Hepatic stellate cell (primary cell): ENCODE measurements around the gene NEDD1.

Source experiments
- DNase-seq: peaks from one replicate; pipeline ENCODE4 v3.0.0; 2011; ENCODE audit warnings: low spot score

Gene NEDD1, protein sequence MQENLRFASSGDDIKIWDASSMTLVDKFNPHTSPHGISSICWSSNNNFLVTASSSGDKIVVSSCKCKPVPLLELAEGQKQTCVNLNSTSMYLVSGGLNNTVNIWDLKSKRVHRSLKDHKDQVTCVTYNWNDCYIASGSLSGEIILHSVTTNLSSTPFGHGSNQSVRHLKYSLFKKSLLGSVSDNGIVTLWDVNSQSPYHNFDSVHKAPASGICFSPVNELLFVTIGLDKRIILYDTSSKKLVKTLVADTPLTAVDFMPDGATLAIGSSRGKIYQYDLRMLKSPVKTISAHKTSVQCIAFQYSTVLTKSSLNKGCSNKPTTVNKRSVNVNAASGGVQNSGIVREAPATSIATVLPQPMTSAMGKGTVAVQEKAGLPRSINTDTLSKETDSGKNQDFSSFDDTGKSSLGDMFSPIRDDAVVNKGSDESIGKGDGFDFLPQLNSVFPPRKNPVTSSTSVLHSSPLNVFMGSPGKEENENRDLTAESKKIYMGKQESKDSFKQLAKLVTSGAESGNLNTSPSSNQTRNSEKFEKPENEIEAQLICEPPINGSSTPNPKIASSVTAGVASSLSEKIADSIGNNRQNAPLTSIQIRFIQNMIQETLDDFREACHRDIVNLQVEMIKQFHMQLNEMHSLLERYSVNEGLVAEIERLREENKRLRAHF

GRCh38 chr12:96906849-96907670 is at the start of gene NEDD1:
TSS of gene NEDD1 (plus strand) at chr12:96907257. CDS start at chr12:96909760, 2,503 bp downstream.
- peak; percentile 77 for DNase-seq

GRCh38 chr12:96858162-96858561 is 48.9 kb upstream of the NEDD1 start:
- DNase-seq: no peak

DNA sequence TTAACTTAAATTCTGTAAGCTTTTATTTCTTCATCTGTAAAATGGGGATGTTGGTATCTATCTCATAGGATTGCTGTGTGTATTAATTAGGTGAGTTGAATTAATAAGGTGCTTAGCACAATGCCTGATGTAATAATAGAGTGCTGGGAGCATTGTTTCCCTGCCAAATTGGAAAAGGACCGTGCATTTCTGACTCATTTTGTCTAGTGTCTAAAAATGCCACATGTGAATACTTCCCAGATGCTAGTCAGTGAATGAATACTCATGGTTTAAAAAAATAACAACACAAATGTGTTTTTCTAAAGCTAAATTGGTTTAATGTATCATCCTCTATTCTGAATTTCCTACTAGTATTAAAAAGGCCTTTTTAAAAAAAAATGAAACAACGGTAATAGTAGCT is 45.4 kb upstream of the NEDD1 start:
- DNase-seq: no peak

DNA sequence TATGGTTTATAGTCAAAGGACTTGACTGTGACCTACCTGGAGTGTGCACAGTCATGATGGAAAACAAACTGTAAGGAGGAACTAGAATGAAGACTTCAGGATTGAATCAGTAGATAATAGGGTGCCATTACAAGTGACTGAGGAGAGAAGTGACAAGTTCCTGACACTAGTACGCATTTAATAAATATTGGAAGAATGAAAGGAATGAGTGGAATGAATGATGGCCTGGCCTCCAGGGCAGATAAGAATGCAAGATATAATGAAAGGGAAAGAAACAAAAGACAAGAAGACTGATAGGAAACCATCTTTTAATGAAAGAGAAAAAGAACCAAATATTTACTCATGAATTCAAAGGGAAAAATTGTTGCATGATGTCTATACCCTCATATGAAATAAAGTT is 44.7 kb upstream of the NEDD1 start:
- no peak for DNase-seq

- no peak for DNase-seq
Measured at GRCh38 chr12:96864335-96864734, 42.7 kb upstream of the NEDD1 start.

- no peak for DNase-seq
Measured at GRCh38 chr12:96866801-96867590, 40.1 kb upstream of the NEDD1 start.

- no peak for DNase-seq
Measured at GRCh38 chr12:96870946-96871345, 36.1 kb upstream of the NEDD1 start.

DNA sequence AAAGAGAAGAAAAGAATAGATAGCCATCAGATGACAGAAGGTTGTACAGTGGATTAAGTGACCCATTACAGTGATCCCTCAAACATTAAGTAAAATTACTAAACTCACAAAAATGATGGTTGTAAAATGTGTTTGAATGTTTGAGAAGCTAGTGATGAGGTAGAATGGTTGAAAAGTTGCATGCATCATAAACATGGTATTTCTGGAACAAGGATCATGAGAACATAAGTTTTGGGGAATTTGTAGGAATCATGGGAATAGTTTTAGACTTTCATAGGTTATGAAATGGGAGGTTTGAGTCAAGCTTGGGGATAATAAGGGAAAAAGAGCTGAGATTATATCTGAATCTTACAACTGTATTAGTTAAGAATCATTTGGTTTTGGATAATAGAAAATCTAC is 34.1 kb upstream of the NEDD1 start:
- DNase-seq: no peak

- DNase-seq: no peak
Measured at GRCh38 chr12:96874211-96874610, 32.8 kb upstream of the NEDD1 start.

DNA sequence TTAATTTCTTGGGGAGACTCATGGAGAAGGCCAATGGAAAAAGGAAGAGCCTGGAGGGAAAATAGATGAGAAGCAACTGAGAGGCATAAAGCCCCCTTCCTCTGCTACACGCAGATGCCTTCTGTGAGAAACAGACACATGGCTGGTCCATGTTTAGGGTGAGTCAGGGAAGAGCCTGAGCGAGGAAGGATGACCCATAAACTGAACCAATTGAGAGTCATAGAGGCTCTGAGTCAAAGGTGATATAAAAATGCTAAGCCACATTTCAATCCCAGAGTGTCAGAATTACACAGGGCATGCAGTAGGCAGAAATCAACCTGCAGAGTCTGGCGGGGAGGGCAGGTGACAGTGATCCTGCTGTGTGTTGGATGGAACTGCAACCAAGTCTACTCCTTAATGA is 30.1 kb upstream of the NEDD1 start:
- DNase-seq: no peak

DNA sequence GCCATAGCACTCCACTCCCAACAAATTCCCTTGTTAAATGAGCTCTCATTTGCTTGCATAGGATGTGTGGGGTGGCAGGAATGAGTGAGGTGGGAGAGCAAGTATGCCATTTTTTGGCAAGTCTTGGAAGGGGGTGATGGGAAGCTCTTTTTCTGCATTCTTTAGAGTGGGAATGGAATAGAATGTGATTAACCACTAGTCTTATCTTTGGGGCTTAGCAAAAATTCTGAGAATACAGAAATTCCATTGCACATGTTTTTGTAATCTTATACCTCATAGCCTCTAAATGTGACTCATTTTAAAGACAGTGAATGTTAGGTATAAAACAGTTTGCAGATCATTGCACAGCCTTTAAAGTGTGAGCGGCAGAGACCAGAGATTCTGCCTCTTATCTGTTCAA is 28.4 kb upstream of the NEDD1 start:
- DNase-seq: peak; percentile 27

- DNase-seq: no peak
Measured at GRCh38 chr12:96879301-96879700, 27.8 kb upstream of the NEDD1 start.

DNA sequence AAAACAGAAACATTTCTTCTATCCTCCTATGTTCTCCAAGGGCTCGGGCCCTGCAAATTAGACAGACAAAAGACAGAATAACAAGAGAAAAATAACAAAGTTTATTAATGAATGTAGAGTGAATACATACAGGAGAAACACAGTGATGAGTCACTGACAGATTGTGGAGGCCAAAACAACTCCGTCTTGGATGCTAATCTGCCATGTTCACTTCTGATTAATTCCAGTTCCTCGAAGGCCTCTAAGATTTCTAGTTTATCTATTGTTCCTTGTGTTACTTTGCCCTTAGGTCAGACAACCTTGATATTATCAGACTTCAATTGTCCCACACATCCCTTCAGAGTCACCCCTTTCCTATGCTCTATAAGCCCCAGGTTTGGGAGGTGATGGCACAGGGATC is 26.8 kb upstream of the NEDD1 start:
- DNase-seq: no peak

DNA sequence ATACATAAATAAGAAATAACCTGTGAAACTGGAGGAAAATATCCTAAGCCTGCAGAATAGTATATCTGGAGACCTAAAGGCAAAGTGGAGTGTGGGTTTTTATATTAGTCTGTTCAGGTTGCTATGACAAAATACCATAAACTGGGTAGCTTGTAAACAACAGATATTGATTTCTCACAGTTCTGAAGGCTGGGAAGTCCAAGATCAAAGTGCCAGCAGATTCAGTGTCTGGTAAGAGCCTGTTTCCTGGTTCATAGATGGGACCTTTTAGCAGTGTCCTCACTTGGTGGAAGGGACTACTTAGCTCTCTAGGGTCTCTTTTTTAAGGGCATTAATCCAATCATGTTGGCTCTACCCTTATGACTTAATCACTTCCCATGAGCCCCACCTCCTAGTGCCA is 25.4 kb upstream of the NEDD1 start:
- no peak for DNase-seq

DNA sequence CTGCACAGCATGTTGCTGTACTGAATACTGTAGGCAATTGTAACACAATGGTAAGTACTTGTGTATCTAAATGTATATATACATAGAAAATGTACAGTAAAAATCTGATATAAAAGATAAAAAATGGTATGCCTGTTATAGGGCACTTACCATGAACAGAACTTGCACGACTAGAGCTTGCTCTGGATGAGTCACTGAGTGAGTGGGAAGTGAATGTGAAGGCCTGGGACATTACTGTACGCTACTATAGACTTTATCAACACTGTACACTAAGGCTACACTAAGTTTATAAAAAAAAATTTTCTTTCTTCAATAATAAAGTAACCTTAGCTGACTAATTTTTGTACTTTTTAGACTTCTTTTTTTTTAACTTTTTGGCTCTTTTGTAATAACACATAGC is 24.2 kb upstream of the NEDD1 start:
- DNase-seq: no peak

DNA sequence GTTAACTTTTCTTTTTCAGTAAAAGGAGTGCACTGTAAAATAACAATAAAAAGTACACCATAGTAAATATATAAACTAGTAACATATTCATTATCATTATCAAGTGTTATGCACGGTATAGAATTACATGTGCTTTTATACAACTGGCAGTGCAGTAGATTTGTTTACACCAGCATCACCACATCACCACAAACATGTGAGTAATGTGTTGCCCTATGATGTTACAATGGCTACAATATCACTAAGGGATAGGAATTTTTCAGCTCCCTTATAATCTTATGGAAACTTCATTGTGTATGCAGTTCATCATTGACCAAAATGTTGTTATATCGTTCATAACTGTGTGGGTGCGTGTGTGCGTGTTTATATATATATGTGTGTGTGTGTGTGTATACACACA is 23.5 kb upstream of the NEDD1 start:
- DNase-seq: no peak

DNA sequence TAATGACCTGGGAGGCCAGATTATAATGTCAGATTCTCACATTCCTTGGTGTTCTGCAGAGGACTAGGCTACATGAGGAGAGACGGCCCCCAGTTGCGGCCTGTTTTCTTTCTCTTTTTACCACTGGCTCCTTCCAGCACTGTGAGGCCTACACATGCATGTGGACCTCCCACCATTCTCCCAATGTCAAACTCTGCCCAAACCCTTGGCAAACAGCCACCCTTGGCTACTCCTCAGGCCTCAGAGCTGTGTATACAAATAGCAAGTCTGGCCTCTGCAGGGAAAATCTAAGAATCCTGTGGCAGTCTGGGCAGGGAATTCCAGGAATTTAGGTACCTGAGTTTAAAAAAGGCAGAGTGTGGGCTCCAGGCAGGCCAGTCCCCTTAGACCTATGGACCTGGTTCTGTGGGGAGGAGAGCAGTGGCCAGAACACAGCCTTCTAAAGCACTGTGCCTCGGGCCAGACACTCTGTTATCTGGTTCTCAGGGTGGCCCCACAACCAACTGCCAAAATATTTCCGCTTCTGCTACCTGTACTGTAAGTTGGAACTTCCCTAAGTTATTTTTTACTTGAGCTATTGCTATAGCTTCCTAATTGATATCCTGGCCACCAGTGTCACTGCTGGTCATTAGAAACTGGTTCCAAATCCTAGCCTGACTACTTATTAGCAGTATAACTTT is 19.9 kb upstream of the NEDD1 start:
- no peak for DNase-seq

- no peak for DNase-seq
Measured at GRCh38 chr12:96889273-96889933, 17.7 kb upstream of the NEDD1 start.

GRCh38 chr12:96890331-96890730 is 16.7 kb upstream of the NEDD1 start:
- DNase-seq: no peak

DNA sequence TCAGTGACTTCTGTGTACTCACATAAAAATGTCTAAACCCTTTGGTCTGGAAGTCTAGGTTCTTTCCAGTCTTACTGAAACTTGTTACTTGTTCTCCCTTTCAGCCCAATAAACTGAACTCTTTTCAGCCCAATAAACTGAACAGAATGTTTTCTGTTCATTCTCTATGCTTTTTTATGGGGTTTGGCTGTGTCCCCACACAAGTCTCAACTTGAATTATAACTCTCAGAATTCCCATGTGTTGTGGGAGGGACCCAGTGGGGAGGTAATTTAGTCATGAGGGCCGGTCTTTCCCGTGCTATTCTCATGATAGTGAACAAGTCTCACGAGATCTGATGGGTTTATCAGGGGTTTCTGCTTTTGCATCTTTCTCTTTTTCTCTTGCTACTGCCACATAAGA is 15.0 kb upstream of the NEDD1 start:
- no peak for DNase-seq

DNA sequence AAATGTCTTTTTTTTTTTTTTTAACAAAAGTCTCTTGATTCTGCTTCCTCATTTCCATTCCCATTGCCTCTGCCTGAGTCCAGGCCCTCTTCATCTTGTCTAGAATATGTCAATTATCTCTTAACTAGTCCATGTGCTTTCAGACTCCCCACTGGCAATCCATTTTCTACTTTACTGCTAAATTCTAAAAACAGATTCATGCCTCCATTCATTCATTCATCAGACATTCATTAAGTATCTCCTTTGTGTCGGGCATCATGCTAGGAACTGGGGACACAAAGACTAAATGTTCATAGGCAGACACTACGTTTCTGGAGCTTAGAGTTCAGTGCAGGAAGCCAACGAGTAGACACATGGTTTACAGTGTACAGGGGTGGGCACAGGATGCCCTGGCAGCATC is 9.6 kb upstream of the NEDD1 start:
- no peak for DNase-seq
